Chondrocyte (in vitro differentiated cells): ENCODE results near the gene CA5A. TPM values are rescaled to one million over a fixed set of nuclear protein-coding genes. Genes with fewer than 3 reads are reported as not detected.

Experiments
- DNase-seq: peaks from one replicate; pipeline ENCODE4 v3.0.0; 2021; ENCODE audit warnings: mixed read lengths, low spot score
- H3K27ac Mint-ChIP-seq: one replicate; pipeline ENCODE4 v1.8.0; 2021; ENCODE audit warnings: mild to moderate bottlenecking, moderate library complexity, mixed read lengths; ENCODE audit not compliant: unreplicated experiment
- H3K27me3 Mint-ChIP-seq: 2 replicates; pipeline ENCODE4 v1.8.0; 2021; ENCODE audit warnings: low read depth, mixed read lengths
- H3K36me3 Mint-ChIP-seq: 2 replicates; pipeline ENCODE4 v1.8.0; 2021; ENCODE audit warnings: low read depth, mixed read lengths
- H3K4me1 Mint-ChIP-seq: 2 replicates; pipeline ENCODE4 v1.8.0; 2021; ENCODE audit warnings: low read depth, mild to moderate bottlenecking, mixed read lengths
- H3K4me3 Mint-ChIP-seq: one replicate; pipeline ENCODE4 v1.8.0; 2021; ENCODE audit warnings: mild to moderate bottlenecking, moderate library complexity, mixed read lengths; ENCODE audit not compliant: unreplicated experiment
- H3K9me3 Mint-ChIP-seq: 2 replicates; pipeline ENCODE4 v1.8.0; 2021; ENCODE audit warnings: low read depth, mixed read lengths
- total RNA-seq: library from RNA; stranded (reverse); gene quantifications from 3 replicates; pipeline ENCODE4 v1.2.1, GENCODE V29; 2021
- TF ChIP-seq, protein P1 (sequence below): fragments of 200-600 bp; sonication (generic); IDR thresholded peaks from 2 replicates; pipeline ENCODE4 v1.5.0; 2021; ENCODE audit warnings: antibody characterized with exemption, mild to moderate bottlenecking, moderate library complexity

CA5A gene
- total RNA-seq, 1 donor from 2014 or later: not detected

DNA sequence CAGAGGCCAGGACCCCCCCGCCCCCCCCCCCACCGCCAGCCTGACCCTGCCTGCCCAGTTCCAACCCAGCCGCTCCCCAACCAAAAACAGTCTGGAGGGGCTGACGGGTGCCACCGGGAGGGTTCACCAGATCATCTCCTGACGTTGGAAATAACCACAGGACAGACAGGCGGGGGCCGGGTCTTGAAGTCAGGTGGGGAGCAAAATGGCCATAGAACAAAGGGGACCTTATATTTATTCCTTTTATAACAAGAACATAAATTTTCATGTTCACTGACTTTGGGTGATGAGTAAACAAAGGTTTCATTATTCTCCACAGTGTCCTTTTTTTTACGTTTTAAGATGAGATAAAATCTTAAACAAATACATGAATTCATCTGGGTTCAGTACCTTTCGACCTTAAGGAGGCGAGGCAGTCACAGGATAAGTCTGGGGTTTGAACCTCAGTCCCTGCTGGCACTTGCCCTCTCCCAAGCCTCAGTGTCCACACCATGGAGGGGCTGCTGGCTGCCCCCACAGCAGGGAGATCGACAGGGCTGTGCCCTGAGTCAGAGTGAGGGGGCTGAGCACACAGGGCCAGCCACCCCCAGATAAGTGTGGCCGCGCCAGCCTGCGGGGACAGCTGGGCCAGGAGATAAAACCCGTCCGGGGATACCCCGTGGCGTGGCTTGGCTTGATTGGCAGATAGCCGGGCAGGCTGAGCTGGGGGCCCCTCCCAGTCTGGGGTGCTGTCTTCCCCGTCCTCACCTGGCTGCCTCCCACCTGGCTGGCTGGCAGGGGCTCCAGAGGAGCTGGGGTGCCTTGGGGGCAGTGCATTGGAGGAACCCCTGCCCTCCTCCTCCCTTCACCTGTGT lies 82.0 kb downstream of the CA5A start:
- Mint-ChIP-seq H3K4me3 (no peak overlapping the region), H3K27me3 (no peaks in the 10 kb centered on the region), H3K4me1 (peaks cover 86% of the 10 kb centered on the region), H3K36me3 (peaks cover 15% of the 10 kb centered on the region), H3K9me3 (no peaks in the 10 kb centered on the region), H3K27ac (peak overlapping the region; percentile 99)
- no peak for DNase-seq
- TF ChIP-seq, protein P1, sequence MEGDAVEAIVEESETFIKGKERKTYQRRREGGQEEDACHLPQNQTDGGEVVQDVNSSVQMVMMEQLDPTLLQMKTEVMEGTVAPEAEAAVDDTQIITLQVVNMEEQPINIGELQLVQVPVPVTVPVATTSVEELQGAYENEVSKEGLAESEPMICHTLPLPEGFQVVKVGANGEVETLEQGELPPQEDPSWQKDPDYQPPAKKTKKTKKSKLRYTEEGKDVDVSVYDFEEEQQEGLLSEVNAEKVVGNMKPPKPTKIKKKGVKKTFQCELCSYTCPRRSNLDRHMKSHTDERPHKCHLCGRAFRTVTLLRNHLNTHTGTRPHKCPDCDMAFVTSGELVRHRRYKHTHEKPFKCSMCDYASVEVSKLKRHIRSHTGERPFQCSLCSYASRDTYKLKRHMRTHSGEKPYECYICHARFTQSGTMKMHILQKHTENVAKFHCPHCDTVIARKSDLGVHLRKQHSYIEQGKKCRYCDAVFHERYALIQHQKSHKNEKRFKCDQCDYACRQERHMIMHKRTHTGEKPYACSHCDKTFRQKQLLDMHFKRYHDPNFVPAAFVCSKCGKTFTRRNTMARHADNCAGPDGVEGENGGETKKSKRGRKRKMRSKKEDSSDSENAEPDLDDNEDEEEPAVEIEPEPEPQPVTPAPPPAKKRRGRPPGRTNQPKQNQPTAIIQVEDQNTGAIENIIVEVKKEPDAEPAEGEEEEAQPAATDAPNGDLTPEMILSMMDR: no peak

DNA sequence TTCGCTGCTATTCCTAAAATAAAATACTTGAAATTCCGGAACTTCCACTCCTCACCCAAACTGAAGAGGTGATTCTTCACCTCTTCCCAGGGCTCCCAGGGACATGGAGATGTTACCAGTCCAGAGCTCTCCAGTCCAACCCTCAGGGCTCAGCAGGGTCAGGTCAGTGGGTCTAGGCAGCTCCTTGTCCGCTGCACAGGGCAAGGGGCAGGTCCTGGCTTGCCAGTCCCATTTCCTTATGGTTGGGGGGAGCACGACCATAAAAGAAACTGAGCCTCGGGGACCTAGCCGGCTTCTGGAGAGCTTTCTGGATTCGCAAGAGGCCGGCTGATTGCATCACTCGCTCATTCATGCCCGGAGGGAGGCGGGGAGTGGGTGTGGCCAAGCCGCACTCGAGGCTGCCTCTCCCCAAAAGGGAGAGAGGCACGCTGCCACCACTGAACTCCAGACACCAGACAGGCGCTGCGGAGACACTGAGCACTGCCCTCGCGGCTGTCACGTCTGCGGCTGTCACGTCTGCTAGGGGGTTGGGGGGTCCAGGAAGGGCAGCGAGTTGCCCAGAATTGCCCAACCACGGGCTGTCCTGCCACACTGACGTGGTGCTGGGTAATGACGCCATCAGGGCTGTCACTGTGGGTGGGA lies 82.8 kb downstream of the CA5A start:
- peak overlapping the region; percentile 62 for H3K4me3 Mint-ChIP-seq
- peak; percentile 96 for DNase-seq

GRCh38 chr16:87851601-87852000 lies 84.7 kb downstream of the CA5A start:
- H3K27me3 Mint-ChIP-seq: no peaks in the 10 kb centered on the region
- no peak overlapping the region for H3K4me3 Mint-ChIP-seq
- TF ChIP-seq, protein P1: peak; percentile 22
- H3K36me3 Mint-ChIP-seq: peaks cover 21% of the 10 kb centered on the region
- no peaks in the 10 kb centered on the region for H3K9me3 Mint-ChIP-seq
- peaks cover 65% of the 10 kb centered on the region for H3K4me1 Mint-ChIP-seq
- DNase-seq: no peak
- H3K27ac Mint-ChIP-seq: peak overlapping the region; percentile 99

More for the DNA sequence above, 82.8 kb downstream of the CA5A start:
- Mint-ChIP-seq H3K9me3 (no peaks in the 10 kb centered on the region), H3K4me1 (peaks cover 78% of the 10 kb centered on the region), H3K27me3 (no peaks in the 10 kb centered on the region), H3K36me3 (peaks cover 19% of the 10 kb centered on the region), H3K27ac (peak overlapping the region; percentile 99)
- TF ChIP-seq, protein P1: peak; percentile 9

GRCh38 chr16:87851141-87851587 lies 85.2 kb downstream of the CA5A start:
- Mint-ChIP-seq H3K4me3 (peak overlapping the region; percentile 2), H3K36me3 (peaks cover 21% of the 10 kb centered on the region), H3K27me3 (no peaks in the 10 kb centered on the region), H3K9me3 (no peaks in the 10 kb centered on the region), H3K4me1 (peaks cover 64% of the 10 kb centered on the region), H3K27ac (peak overlapping the region; percentile 74)
- no peak for DNase-seq
- TF ChIP-seq, protein P1: no peak
